Measurements from ENCODE around the gene ARHGDIB. TPM values are rescaled to one million over a fixed set of nuclear protein-coding genes. Genes with fewer than 3 reads are reported as not detected.

Gene ARHGDIB
- total and polyA plus RNA-seq, 10 of the 15 experiments (the other 5 are each of a cell fraction or from before 2014, with no cell fraction given) = 796 to 2,849 (median 1,346) TPM

GRCh38 chr12:14927267-14927666, 34.1 kb downstream of the ARHGDIB start:
- Histone ChIP-seq H3K27ac (ENCODE audit: control insufficient read depth, insufficient read depth) (no peak overlapping the region), H3K4me1 (ENCODE audit: control insufficient read depth, insufficient read depth, low read length) (no peaks in the 10 kb centered on the region), H3K4me3 (no peak overlapping the region), H3K4me2 (ENCODE audit: control insufficient read depth, insufficient read depth) (no peak overlapping the region), H3K9ac (ENCODE audit: control insufficient read depth, insufficient read depth, low read length) (no peak overlapping the region), H2AFZ (ENCODE audit: control insufficient read depth, low read depth, low read length) (no peak overlapping the region), H3K9me3 (replicated peaks; ENCODE audit: control insufficient read depth, insufficient read depth, low read length) (no peaks in the 10 kb centered on the region), H3K27me3 (replicated peaks in 1 of 2; ENCODE audit: control insufficient read depth in 2 of 2, insufficient read depth in 2 of 2, low read length in 1 of 2) (no peaks in the 10 kb centered on the region), H3K79me2 (ENCODE audit: control insufficient read depth, insufficient read depth, low read length) (no peaks in the 10 kb centered on the region), H3K36me3 (ENCODE audit: control insufficient read depth in 2 of 2, insufficient read depth in 2 of 2, low read length in 1 of 2) (no peaks in the 10 kb centered on the region), H4K20me1 (ENCODE audit: control insufficient read depth, insufficient read depth) (no peaks in the 10 kb centered on the region)
- POLR2A ChIA-PET = no interaction called here
- CTCF ChIA-PET = no interaction called here
- in situ Hi-C loops (cut with MboI) = no loop called here
- FAIRE-seq (no peak), ATAC-seq (no peak), DNase-seq (ENCODE audit: low read depth, low spot score) (no peak)
- SMC1A ChIA-PET (ENCODE audit: uncharacterized antibody, unreplicated experiment) = interaction anchor here (0.6 to 1.8 kb wide), 3 partner anchors 15 to 81 kb away, joined by 3 to 6 read pairs (median 4); no protein-coding TSS in a partner anchor
- no TSS peak for BruUV-seq (replicated peaks)
- WGBS (ENCODE audit: insufficient coverage, insufficient replicate concordance, low lambda C conversion rate, missing lambda C conversion rate) = 59% methylated on average over 3 of the region's 3 CpGs
- intact Hi-C loops (cut with micrococcal nuclease; ENCODE audit: unreplicated experiment) = no loop called here
- TF ChIP-seq RBBP5 (conservative IDR thresholded peaks at IDR 0.05) (no peak), STAT3 (IDR thresholded peaks at IDR 0.05; ENCODE audit: low read depth, low read length) (no peak), MTA3 (IDR thresholded peaks at IDR 0.05; ENCODE audit: borderline replicate concordance, low read length) (no peak), TARDBP (IDR thresholded peaks at IDR 0.05; ENCODE audit: borderline replicate concordance) (no peak)
- RAD21 ChIA-PET (ENCODE audit: unreplicated experiment) = interaction anchor here (1.4 kb wide), 1 partner anchor 68 kb away, joined by 4 read pairs; no protein-coding TSS in a partner anchor

- ChIA-PET CTCF (interaction anchor here (0.9 kb wide), 1 partner anchor 103 kb away, joined by 3 read pairs; no protein-coding TSS in a partner anchor), RAD21 (ENCODE audit: unreplicated experiment) (no interaction called here), POLR2A (no interaction called here), SMC1A (ENCODE audit: uncharacterized antibody, unreplicated experiment) (interaction anchor here (2.1 kb wide), 1 partner anchor 154 kb away, joined by 5 read pairs; a partner anchor contains a TSS)
- DNase-seq (ENCODE audit: low read depth, low spot score) = no peak
- WGBS (ENCODE audit: insufficient coverage, insufficient replicate concordance, low lambda C conversion rate, missing lambda C conversion rate) = 98% methylated on average over 3 of the region's 3 CpGs
- no peak for FAIRE-seq
- Histone ChIP-seq H3K4me2 (ENCODE audit: control insufficient read depth, insufficient read depth) (no peak overlapping the region), H2AFZ (ENCODE audit: control insufficient read depth, low read depth, low read length) (no peak overlapping the region), H3K27ac (ENCODE audit: control insufficient read depth, insufficient read depth) (no peak overlapping the region), H3K27me3 (replicated peaks in 1 of 2; ENCODE audit: control insufficient read depth in 2 of 2, insufficient read depth in 2 of 2, low read length in 1 of 2) (no peaks in the 10 kb centered on the region), H3K4me1 (ENCODE audit: control insufficient read depth, insufficient read depth, low read length) (no peaks in the 10 kb centered on the region), H3K79me2 (ENCODE audit: control insufficient read depth, insufficient read depth, low read length) (no peaks in the 10 kb centered on the region), H3K36me3 (ENCODE audit: control insufficient read depth in 2 of 2, insufficient read depth in 2 of 2, low read length in 1 of 2) (no peaks in the 10 kb centered on the region), H4K20me1 (ENCODE audit: control insufficient read depth, insufficient read depth) (no peaks in the 10 kb centered on the region), H3K9me3 (replicated peaks; ENCODE audit: control insufficient read depth, insufficient read depth, low read length) (no peaks in the 10 kb centered on the region), H3K4me3 (no peak overlapping the region), H3K9ac (ENCODE audit: control insufficient read depth, insufficient read depth, low read length) (no peak overlapping the region)
- ATAC-seq = no peak
- intact Hi-C loops (cut with micrococcal nuclease; ENCODE audit: unreplicated experiment) = no loop called here
- in situ Hi-C loops (cut with MboI) = no loop called here
- BruUV-seq (replicated peaks) = no TSS peak
- TF ChIP-seq MEF2B (IDR thresholded peaks at IDR 0.05; ENCODE audit: partially characterized antibody, poor library complexity, severe bottlenecking) (no peak), MAX (IDR thresholded peaks at IDR 0.05; ENCODE audit: low read depth, low read length) (no peak), CTCF (IDR thresholded peaks at IDR 0.05 in 2 of 3, conservative IDR thresholded peaks at IDR 0.05 in 1 of 3; ENCODE audit: control insufficient read depth in 2 of 3, extremely low read depth in 1 of 3, insufficient read depth in 1 of 3, low read depth in 3 of 3, low read length in 3 of 3) (no peak), NR2F1 (conservative IDR thresholded peaks at IDR 0.05) (no peak), REST (IDR thresholded peaks at IDR 0.05; ENCODE audit: low read depth, low read length) (no peak), RAD51 (IDR thresholded peaks at IDR 0.05) (no peak)
Observed at GRCh38 chr12:14924541-14924940, 36.9 kb downstream of the ARHGDIB start.

Measured in GM12878 (cell line).